Measurements from ENCODE around the gene BCDIN3D. TPM values are rescaled to one million over a fixed set of nuclear protein-coding genes. Genes with fewer than 3 reads are reported as not detected.

BCDIN3D gene
- total RNA-seq, 1 experiment from 2014 or later = 3.3 TPM

GRCh38 chr12:49794021-49794420 lies 48.9 kb downstream of the BCDIN3D start:
- H3K4ac ChIP-seq (ENCODE audit: low read depth, low read length) = no peak overlapping the region
- no peak overlapping the region for H2BK120ac ChIP-seq (ENCODE audit: low read depth, low read length, poor library complexity, severe bottlenecking)
- peaks cover 0 to 17% (median 6%) of the 10 kb centered on the region in 3 experiments; a peak in 6 of 7 replicates for H3K36me3 Mint-ChIP-seq (ENCODE audit: insufficient read depth in 1 of 3, low read depth in 3 of 3)
- H3K79me2 ChIP-seq (ENCODE audit: insufficient read depth, low read length) = no peaks in the 10 kb centered on the region
- H2BK15ac ChIP-seq (ENCODE audit: low read depth, low read length) = no peak overlapping the region
- TF ChIP-seq, protein P1, sequence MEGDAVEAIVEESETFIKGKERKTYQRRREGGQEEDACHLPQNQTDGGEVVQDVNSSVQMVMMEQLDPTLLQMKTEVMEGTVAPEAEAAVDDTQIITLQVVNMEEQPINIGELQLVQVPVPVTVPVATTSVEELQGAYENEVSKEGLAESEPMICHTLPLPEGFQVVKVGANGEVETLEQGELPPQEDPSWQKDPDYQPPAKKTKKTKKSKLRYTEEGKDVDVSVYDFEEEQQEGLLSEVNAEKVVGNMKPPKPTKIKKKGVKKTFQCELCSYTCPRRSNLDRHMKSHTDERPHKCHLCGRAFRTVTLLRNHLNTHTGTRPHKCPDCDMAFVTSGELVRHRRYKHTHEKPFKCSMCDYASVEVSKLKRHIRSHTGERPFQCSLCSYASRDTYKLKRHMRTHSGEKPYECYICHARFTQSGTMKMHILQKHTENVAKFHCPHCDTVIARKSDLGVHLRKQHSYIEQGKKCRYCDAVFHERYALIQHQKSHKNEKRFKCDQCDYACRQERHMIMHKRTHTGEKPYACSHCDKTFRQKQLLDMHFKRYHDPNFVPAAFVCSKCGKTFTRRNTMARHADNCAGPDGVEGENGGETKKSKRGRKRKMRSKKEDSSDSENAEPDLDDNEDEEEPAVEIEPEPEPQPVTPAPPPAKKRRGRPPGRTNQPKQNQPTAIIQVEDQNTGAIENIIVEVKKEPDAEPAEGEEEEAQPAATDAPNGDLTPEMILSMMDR (conservative IDR thresholded peaks at IDR 0.05) = no peak
- no peak overlapping the region for H2BK12ac ChIP-seq (ENCODE audit: insufficient read length, low read depth, low read length)
- H3K4me2 ChIP-seq (ENCODE audit: insufficient read depth, insufficient read length, low read length) = no peak overlapping the region
- no CpG with 5 or more reads among the region's 5 CpGs for WGBS (ENCODE audit: extremely low coverage, insufficient read length, low lambda C conversion rate)
- no peak overlapping the region for H3K4me3 Mint-ChIP-seq
- H2BK20ac ChIP-seq (ENCODE audit: low read depth, low read length, poor library complexity, severe bottlenecking) = no peak overlapping the region
- no peaks in the 10 kb centered on the region for H3K23me2 ChIP-seq (ENCODE audit: insufficient read length, low read depth, low read length, poor library complexity, severe bottlenecking)
- no peak overlapping the region for H2BK5ac ChIP-seq (ENCODE audit: insufficient read length, low read length)
- no peak overlapping the region for H3K56ac ChIP-seq (ENCODE audit: insufficient read length, low read depth, low read length)
- no peak overlapping the region for H4K91ac ChIP-seq (ENCODE audit: insufficient read length, low read depth, low read length)
- no peak overlapping the region for H3T11ph ChIP-seq (ENCODE audit: low read length)
- H3K27ac ChIP-seq (ENCODE audit: insufficient read length, low read depth, low read length) = no peak overlapping the region
- no peak overlapping the region for H2AK5ac ChIP-seq (ENCODE audit: insufficient read length, low read length)
- no peak overlapping the region; a peak in 1 of 7 replicates for H3K27ac Mint-ChIP-seq
- no peaks in the 10 kb centered on the region for H3K27me3 ChIP-seq (ENCODE audit: insufficient read depth, low read length)
- H4K5ac ChIP-seq (ENCODE audit: insufficient read length, low read depth, low read length) = no peak overlapping the region
- H3K27me3 Mint-ChIP-seq (ENCODE audit: low read depth) = no peaks in the 10 kb centered on the region
- H3K4me1 ChIP-seq (ENCODE audit: insufficient read depth, low read length) = no peaks in the 10 kb centered on the region; the same call in 1 of the 2 replicates
- no peaks in the 10 kb centered on the region for H3K79me1 ChIP-seq (ENCODE audit: insufficient read depth, low read depth, low read length, poor library complexity, severe bottlenecking)
- H3K9me3 ChIP-seq (ENCODE audit: control insufficient read depth, low read depth, low read length) = no peaks in the 10 kb centered on the region
- no peak overlapping the region for H3K9ac ChIP-seq (ENCODE audit: extremely low read depth, insufficient read length, low read length)
- no peak for DNase-seq
- H3K4me1 Mint-ChIP-seq = peaks cover 5 to 11% of the 10 kb centered on the region in 2 experiments
- H3K23ac ChIP-seq (ENCODE audit: insufficient read length, low read depth, low read length) = no peak overlapping the region
- H3K18ac ChIP-seq (ENCODE audit: insufficient read length, low read depth, low read length) = no peak overlapping the region
- no peak overlapping the region; the same call in 1 of the 2 replicates for H3K14ac ChIP-seq (ENCODE audit: insufficient read depth, low read length)
- no peak overlapping the region for H4K8ac ChIP-seq (replicated peaks; ENCODE audit: insufficient read length, low read depth, low read length)
- H3K9me3 Mint-ChIP-seq = no peaks in the 10 kb centered on the region
- H4K20me1 ChIP-seq (ENCODE audit: control insufficient read depth, insufficient read depth, insufficient read length) = no peaks in the 10 kb centered on the region
- H2AFZ ChIP-seq (ENCODE audit: low read length) = no peak overlapping the region
